ENCODE measurements around the gene TSC2. TPM values are rescaled to one million over a fixed set of nuclear protein-coding genes. Genes with fewer than 3 reads are reported as not detected.
"Not testable (repeated sequence)": the region's sequence is repeated elsewhere in the genome, so short reads cannot be mapped to it uniquely, and the experiment has no call there.

The TSC2 gene
- total RNA-seq, 1 experiment from 2014 or later = 31.2 TPM

- DNase-seq (ENCODE audit: low read depth) = peak; percentile 88
Observed at GRCh38 chr16:2009791-2010510, 37.8 kb upstream of the TSC2 start, which contains the start of gene ZNF598. ZNF598 (minus strand) TSS chr16:2009821.

GRCh38 chr16:2011726-2012125 is 36.1 kb upstream of the TSC2 start:
- not testable (repeated sequence) for DNase-seq (ENCODE audit: low read depth)

- no peak for DNase-seq (ENCODE audit: low read depth)
Observed at GRCh38 chr16:2013527-2013926, 34.3 kb upstream of the TSC2 start.

- DNase-seq (ENCODE audit: low read depth) = no peak
Observed at GRCh38 chr16:2015117-2015946, 32.5 kb upstream of the TSC2 start.

- DNase-seq (ENCODE audit: low read depth) = no peak
Observed at GRCh38 chr16:2015947-2016208, 31.9 kb upstream of the TSC2 start.

GRCh38 chr16:2016407-2016922 is 31.3 kb upstream of the TSC2 start:
- DNase-seq (ENCODE audit: low read depth) = no peak

GRCh38 chr16:2019518-2019920 is 28.3 kb upstream of the TSC2 start, which contains the start of gene NPW:
NPW (plus strand) TSS chr16:2019785.
- DNase-seq (ENCODE audit: low read depth) = no peak

- DNase-seq (ENCODE audit: low read depth) = no peak
Observed at GRCh38 chr16:2019921-2020831, 27.6 kb upstream of the TSC2 start.

- peak; percentile 48 for DNase-seq (ENCODE audit: low read depth)
Observed at GRCh38 chr16:2022723-2023091, 25.1 kb upstream of the TSC2 start.

GRCh38 chr16:2023092-2024031 is 24.4 kb upstream of the TSC2 start:
- DNase-seq (ENCODE audit: low read depth) = peak; percentile 81

- DNase-seq (ENCODE audit: low read depth) = no peak
Observed at GRCh38 chr16:2024032-2024420, 23.8 kb upstream of the TSC2 start.

- no peak for DNase-seq (ENCODE audit: low read depth)
Observed at GRCh38 chr16:2025251-2025650, 22.5 kb upstream of the TSC2 start.

GRCh38 chr16:2025878-2026460 is 21.8 kb upstream of the TSC2 start:
- DNase-seq (ENCODE audit: low read depth) = no peak

GRCh38 chr16:2026461-2027023 is 21.2 kb upstream of the TSC2 start, which contains the start of gene NHERF2:
NHERF2 (plus strand) TSS chr16:2026902; CDS start chr16:2027006, 104 bp downstream.
- no peak for DNase-seq (ENCODE audit: low read depth)

- DNase-seq (ENCODE audit: low read depth) = peak; percentile 56
Observed at GRCh38 chr16:2027024-2028010, 20.5 kb upstream of the TSC2 start.

- no peak for DNase-seq (ENCODE audit: low read depth)
Observed at GRCh38 chr16:2028146-2028545, 19.6 kb upstream of the TSC2 start.

GRCh38 chr16:2028620-2029220 is 19.1 kb upstream of the TSC2 start:
- no peak for DNase-seq (ENCODE audit: low read depth)

GRCh38 chr16:2029350-2029749 is 18.4 kb upstream of the TSC2 start:
- DNase-seq (ENCODE audit: low read depth) = no peak

Data from M059J (cell line).